Progenitor cell of endocrine pancreas (in vitro differentiated cells): ENCODE data around the gene STK35. TPM values are rescaled to one million over a fixed set of nuclear protein-coding genes. Genes with fewer than 3 reads are reported as not detected.

Experiments used
- DNase-seq: peaks from one replicate; pipeline ENCODE4 v3.0.0; 2021; ENCODE audit warnings: low spot score; ENCODE audit not compliant: unreplicated experiment
- H3K27ac Mint-ChIP-seq: 2 replicates; pipeline ENCODE4 v1.8.0; 2021; ENCODE audit warnings: mild to moderate bottlenecking, moderate library complexity, mixed read lengths
- H3K27me3 Mint-ChIP-seq: 2 replicates; pipeline ENCODE4 v1.8.0; 2021; ENCODE audit warnings: mixed read lengths
- H3K36me3 Mint-ChIP-seq: 2 replicates; pipeline ENCODE4 v1.8.0; 2022; ENCODE audit warnings: mixed read lengths; ENCODE audit not compliant: insufficient read depth
- H3K4me1 Mint-ChIP-seq: 2 replicates; pipeline ENCODE4 v1.8.0; 2021; ENCODE audit warnings: low read depth, mixed read lengths
- H3K4me3 Mint-ChIP-seq: 2 replicates; pipeline ENCODE4 v1.8.0; 2021; ENCODE audit warnings: low read depth, mild to moderate bottlenecking, moderate library complexity, mixed read lengths
- H3K9me3 Mint-ChIP-seq: 2 replicates; pipeline ENCODE4 v1.8.0; 2021; ENCODE audit warnings: low read depth, mixed read lengths
- CTCF ChIP-seq: fragments of 200-600 bp; sonication (generic); IDR thresholded peaks from one replicate; pipeline ENCODE4 v1.5.0; 2021; ENCODE audit warnings: antibody characterized with exemption, mild to moderate bottlenecking; ENCODE audit not compliant: unreplicated experiment
- total RNA-seq: library from RNA; stranded (reverse); gene quantifications from 2 replicates; pipeline ENCODE4 v1.2.1, GENCODE V29; 2021

STK35 gene
- total RNA-seq, 1 donor from 2014 or later, result 41.9 TPM

- DNase-seq, result no peak
- no peaks in the 10 kb centered on the region for H3K4me1 Mint-ChIP-seq
- H3K27me3 Mint-ChIP-seq, result peaks cover 16% of the 10 kb centered on the region
- H3K4me3 Mint-ChIP-seq, result no peak overlapping the region
- no peaks in the 10 kb centered on the region for H3K36me3 Mint-ChIP-seq
- no peak overlapping the region for H3K27ac Mint-ChIP-seq
- H3K9me3 Mint-ChIP-seq, result peaks cover 14% of the 10 kb centered on the region
- TF ChIP-seq CTCF, result no peak
Measured at GRCh38 chr20:2059411-2059810, 42.2 kb upstream of the STK35 start.

DNA sequence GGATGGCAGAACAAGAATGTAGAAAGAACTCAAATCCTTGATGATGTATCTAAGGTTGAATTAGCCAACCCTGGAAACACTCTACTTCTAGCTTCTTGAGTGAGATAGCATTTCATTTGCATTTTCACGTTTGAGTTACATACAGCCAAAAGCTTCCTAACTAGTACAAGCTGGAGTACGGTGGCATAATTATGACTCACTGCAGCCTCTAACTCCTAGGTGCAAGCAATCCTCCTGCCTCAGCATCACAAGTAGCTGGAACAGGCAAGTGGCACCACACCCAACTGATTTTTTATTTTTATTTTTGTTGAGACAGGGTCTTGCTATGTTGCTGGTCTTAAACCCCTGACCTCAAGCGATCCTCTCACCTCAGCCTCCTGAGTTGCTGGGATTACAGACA lies 36.5 kb upstream of the STK35 start:
- peaks cover 8% of the 10 kb centered on the region for H3K27me3 Mint-ChIP-seq
- no peaks in the 10 kb centered on the region for H3K36me3 Mint-ChIP-seq
- H3K4me1 Mint-ChIP-seq, result peaks cover 2% of the 10 kb centered on the region
- H3K4me3 Mint-ChIP-seq, result no peak overlapping the region
- no peak for TF ChIP-seq CTCF
- no peak overlapping the region for H3K27ac Mint-ChIP-seq
- DNase-seq, result no peak
- H3K9me3 Mint-ChIP-seq, result no peaks in the 10 kb centered on the region

GRCh38 chr20:2066461-2067122 lies 35.0 kb upstream of the STK35 start:
- Mint-ChIP-seq H3K27me3 (peaks cover 8% of the 10 kb centered on the region), H3K36me3 (no peaks in the 10 kb centered on the region), H3K9me3 (no peaks in the 10 kb centered on the region), H3K4me3 (no peak overlapping the region), H3K27ac (no peak overlapping the region), H3K4me1 (peaks cover 2% of the 10 kb centered on the region)
- DNase-seq, result no peak
- no peak for TF ChIP-seq CTCF

DNA sequence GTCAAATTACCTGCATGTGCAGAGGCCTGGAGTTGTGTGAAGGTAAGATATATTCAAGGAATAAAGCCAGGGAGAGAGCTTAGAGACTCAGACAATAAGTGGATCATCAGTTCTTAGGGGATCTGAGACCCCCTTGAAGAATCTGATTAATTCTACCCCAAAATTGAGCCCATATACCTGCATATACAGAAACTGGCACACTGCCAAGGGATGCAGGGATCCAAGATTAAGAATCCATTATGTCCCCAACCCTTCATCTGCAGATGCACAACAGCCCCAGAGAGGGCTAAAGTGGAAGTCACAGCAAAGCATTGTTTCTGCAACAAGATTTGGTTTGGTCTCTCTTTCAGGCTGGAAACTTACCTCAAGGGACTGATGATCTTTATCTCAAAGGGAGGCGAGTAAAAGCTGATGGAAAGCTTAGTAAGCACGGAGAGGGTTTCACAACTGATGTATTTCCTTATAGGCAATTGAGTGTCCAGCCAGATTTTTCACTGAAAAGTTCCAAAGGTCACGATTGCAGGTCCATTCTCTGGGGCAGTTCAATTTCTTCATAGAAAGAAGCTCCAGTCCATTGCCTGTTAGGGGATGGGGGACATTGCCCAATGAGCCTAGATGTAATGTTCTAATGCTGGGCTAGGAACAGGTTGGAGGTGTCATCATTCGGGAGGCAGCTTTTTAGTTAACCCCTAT lies 20.9 kb upstream of the STK35 start:
- DNase-seq, result no peak
- H3K27ac Mint-ChIP-seq, result no peak overlapping the region
- H3K27me3 Mint-ChIP-seq, result peaks cover 24% of the 10 kb centered on the region
- H3K4me1 Mint-ChIP-seq, result no peaks in the 10 kb centered on the region
- H3K36me3 Mint-ChIP-seq, result no peaks in the 10 kb centered on the region
- no peak overlapping the region for H3K4me3 Mint-ChIP-seq
- H3K9me3 Mint-ChIP-seq, result no peaks in the 10 kb centered on the region
- TF ChIP-seq CTCF, result no peak

GRCh38 chr20:2084703-2085102 lies 16.9 kb upstream of the STK35 start:
- no peaks in the 10 kb centered on the region for H3K36me3 Mint-ChIP-seq
- no peak for TF ChIP-seq CTCF
- H3K27ac Mint-ChIP-seq, result no peak overlapping the region
- H3K4me1 Mint-ChIP-seq, result no peaks in the 10 kb centered on the region
- H3K27me3 Mint-ChIP-seq, result peaks cover 15% of the 10 kb centered on the region
- no peak for DNase-seq
- no peaks in the 10 kb centered on the region for H3K9me3 Mint-ChIP-seq
- no peak overlapping the region for H3K4me3 Mint-ChIP-seq
